Measurements from ENCODE around the gene UGT1A5.

Gene UGT1A5

GRCh38 chr2:233672886-233673285 lies 39.8 kb upstream of the UGT1A5 start:
- Histone ChIP-seq H2AFZ (ENCODE audit: low read depth) (no peak overlapping the region), H3K79me2 (ENCODE audit: insufficient read depth, low read depth) (no peaks in the 10 kb centered on the region), H3K9ac (no peak overlapping the region), H3K36me3 (ENCODE audit: insufficient read depth) (no peaks in the 10 kb centered on the region), H3K27me3 (ENCODE audit: insufficient read depth, low read depth) (no peaks in the 10 kb centered on the region), H3K4me2 (no peak overlapping the region), H3K27ac (no peak overlapping the region), H4K20me1 (ENCODE audit: insufficient read depth) (no peaks in the 10 kb centered on the region), H3K4me3 (IDR thresholded peaks at IDR 0.05; ENCODE audit: insufficient read depth, low read depth, low read length) (no peak overlapping the region), H3K4me1 (ENCODE audit: low read depth, poor library complexity, severe bottlenecking) (no peaks in the 10 kb centered on the region)
- no peak for TF ChIP-seq CTCF (conservative IDR thresholded peaks at IDR 0.05; ENCODE audit: low read depth, low read length)

GRCh38 chr2:233673896-233674295 lies 38.8 kb upstream of the UGT1A5 start:
- H2AFZ ChIP-seq (ENCODE audit: low read depth): no peak overlapping the region
- no peaks in the 10 kb centered on the region for H4K20me1 ChIP-seq (ENCODE audit: insufficient read depth)
- H3K4me3 ChIP-seq (IDR thresholded peaks at IDR 0.05; ENCODE audit: insufficient read depth, low read depth, low read length): no peak overlapping the region
- TF ChIP-seq CTCF (conservative IDR thresholded peaks at IDR 0.05; ENCODE audit: low read depth, low read length): no peak
- no peaks in the 10 kb centered on the region for H3K79me2 ChIP-seq (ENCODE audit: insufficient read depth, low read depth)
- no peaks in the 10 kb centered on the region for H3K27me3 ChIP-seq (ENCODE audit: insufficient read depth, low read depth)
- H3K27ac ChIP-seq: no peak overlapping the region
- no peaks in the 10 kb centered on the region for H3K36me3 ChIP-seq (ENCODE audit: insufficient read depth)
- no peaks in the 10 kb centered on the region for H3K4me1 ChIP-seq (ENCODE audit: low read depth, poor library complexity, severe bottlenecking)
- no peak overlapping the region for H3K9ac ChIP-seq
- no peak overlapping the region for H3K4me2 ChIP-seq

GRCh38 chr2:233674314-233674713 lies 38.4 kb upstream of the UGT1A5 start:
- Histone ChIP-seq H2AFZ (ENCODE audit: low read depth) (no peak overlapping the region), H3K4me1 (ENCODE audit: low read depth, poor library complexity, severe bottlenecking) (no peaks in the 10 kb centered on the region), H3K4me2 (no peak overlapping the region), H3K27me3 (ENCODE audit: insufficient read depth, low read depth) (no peaks in the 10 kb centered on the region), H4K20me1 (ENCODE audit: insufficient read depth) (no peaks in the 10 kb centered on the region), H3K36me3 (ENCODE audit: insufficient read depth) (no peaks in the 10 kb centered on the region), H3K4me3 (IDR thresholded peaks at IDR 0.05; ENCODE audit: insufficient read depth, low read depth, low read length) (no peak overlapping the region), H3K27ac (no peak overlapping the region), H3K9ac (no peak overlapping the region), H3K79me2 (ENCODE audit: insufficient read depth, low read depth) (no peaks in the 10 kb centered on the region)
- TF ChIP-seq CTCF (conservative IDR thresholded peaks at IDR 0.05; ENCODE audit: low read depth, low read length): no peak

GRCh38 chr2:233674995-233675394 lies 37.7 kb upstream of the UGT1A5 start:
- Histone ChIP-seq H3K36me3 (ENCODE audit: insufficient read depth) (no peaks in the 10 kb centered on the region), H3K9ac (no peak overlapping the region), H4K20me1 (ENCODE audit: insufficient read depth) (no peaks in the 10 kb centered on the region), H3K4me1 (ENCODE audit: low read depth, poor library complexity, severe bottlenecking) (no peaks in the 10 kb centered on the region), H3K79me2 (ENCODE audit: insufficient read depth, low read depth) (no peaks in the 10 kb centered on the region), H3K4me2 (no peak overlapping the region), H3K4me3 (IDR thresholded peaks at IDR 0.05; ENCODE audit: insufficient read depth, low read depth, low read length) (no peak overlapping the region), H2AFZ (ENCODE audit: low read depth) (no peak overlapping the region), H3K27ac (no peak overlapping the region), H3K27me3 (ENCODE audit: insufficient read depth, low read depth) (no peaks in the 10 kb centered on the region)
- TF ChIP-seq CTCF (conservative IDR thresholded peaks at IDR 0.05; ENCODE audit: low read depth, low read length): no peak

GRCh38 chr2:233676046-233676445 lies 36.7 kb upstream of the UGT1A5 start:
- H3K4me1 ChIP-seq (ENCODE audit: low read depth, poor library complexity, severe bottlenecking): no peaks in the 10 kb centered on the region
- H3K4me3 ChIP-seq (IDR thresholded peaks at IDR 0.05; ENCODE audit: insufficient read depth, low read depth, low read length): no peak overlapping the region
- H3K27ac ChIP-seq: no peak overlapping the region
- H2AFZ ChIP-seq (ENCODE audit: low read depth): no peak overlapping the region
- no peak for TF ChIP-seq CTCF (conservative IDR thresholded peaks at IDR 0.05; ENCODE audit: low read depth, low read length)
- H3K4me2 ChIP-seq: no peak overlapping the region
- H4K20me1 ChIP-seq (ENCODE audit: insufficient read depth): no peaks in the 10 kb centered on the region
- no peaks in the 10 kb centered on the region for H3K27me3 ChIP-seq (ENCODE audit: insufficient read depth, low read depth)
- no peaks in the 10 kb centered on the region for H3K79me2 ChIP-seq (ENCODE audit: insufficient read depth, low read depth)
- no peak overlapping the region for H3K9ac ChIP-seq
- H3K36me3 ChIP-seq (ENCODE audit: insufficient read depth): no peaks in the 10 kb centered on the region

Measured in KMS-11 (cell line).